HepG2 (cell line): ENCODE results near the gene NUP88. TPM values are rescaled to one million over a fixed set of nuclear protein-coding genes. Genes with fewer than 3 reads are reported as not detected.
A peak's percentile ranks its signal among the peaks of the same experiment; 100 is the strongest.

Source experiments
- AGO1 ChIP-seq: fragments of 200-400 bp; formaldehyde crosslinking; IDR thresholded peaks from 2 replicates; pipeline ENCODE4 v1.6.1; 2017; ENCODE audit warnings: mild to moderate bottlenecking, low read depth, low read length, moderate library complexity; ENCODE audit not compliant: poor library complexity, severe bottlenecking
- AGO2 ChIP-seq: fragments of 200-400 bp; formaldehyde crosslinking; optimal IDR thresholded peaks from 2 replicates; pipeline ENCODE3; 2017; ENCODE audit warnings: mild to moderate bottlenecking, low read depth, low read length, moderate library complexity
- BHLHE40 ChIP-seq: IDR thresholded peaks from 2 replicates; pipeline ENCODE4 v1.6.1; 2011; ENCODE audit warnings: low read length, improper control_type of control experiment
- CREB1 ChIP-seq, 2 experiments: fragments of 450-650 bp in 1 of 2; IDR thresholded peaks; 2 replicates each; pipeline ENCODE4 v1.6.1; 2016 to 2017; ENCODE audit warnings: control low read depth in 1 of 2, mild to moderate bottlenecking in 1 of 2, missing compliant biosample characterization in 1 of 2, missing genetic modification characterization in 1 of 2
- GMEB2 ChIP-seq: IDR thresholded peaks from 2 replicates; pipeline ENCODE4 v1.6.1; 2016; ENCODE audit warnings: missing biosample characterization, missing genetic modification reagents, low read depth
- GZF1 ChIP-seq: sonication (generic); formaldehyde crosslinking; IDR thresholded peaks from 2 replicates; pipeline ENCODE4 v1.5.1; 2020; ENCODE audit warnings: mild to moderate bottlenecking, missing genetic modification reagents
- HOXA3 ChIP-seq: sonication (generic); formaldehyde crosslinking; IDR thresholded peaks from 2 replicates; pipeline ENCODE4 v1.5.0; 2020; ENCODE audit warnings: missing genetic modification reagents
- ISX ChIP-seq: sonication (generic); formaldehyde crosslinking; conservative IDR thresholded peaks from 2 replicates; pipeline ENCODE4 v1.5.0; 2020; ENCODE audit warnings: missing genetic modification reagents
- KAT7 ChIP-seq: IDR thresholded peaks from 2 replicates; pipeline ENCODE4 v1.6.1; 2018; ENCODE audit warnings: borderline replicate concordance, missing compliant biosample characterization
- KMT2B ChIP-seq: IDR thresholded peaks from 2 replicates; pipeline ENCODE4 v1.6.1; 2016; ENCODE audit warnings: missing genetic modification reagents, missing compliant biosample characterization
- LCORL ChIP-seq, 2 experiments: fragments of 450-650 bp in 1 of 2; sonication (generic) in 1 of 2; formaldehyde crosslinking in 1 of 2; IDR thresholded peaks; 2 replicates each; pipeline versions ENCODE4 v1.5.0 to v1.6.1; 2017 to 2020; ENCODE audit warnings: antibody characterized with exemption in 1 of 2, missing genetic modification reagents in 1 of 2
- MBD4 ChIP-seq: IDR thresholded peaks from 2 replicates; pipeline ENCODE4 v1.6.1; 2012; ENCODE audit warnings: low read length, inconsistent platforms, borderline replicate concordance
- MED1 ChIP-seq: sonication (generic); formaldehyde crosslinking; IDR thresholded peaks from 2 replicates; pipeline ENCODE4 v1.4.0; 2020; ENCODE audit warnings: missing genetic modification reagents
- MED13 ChIP-seq: sonication (generic); formaldehyde crosslinking; IDR thresholded peaks from 2 replicates; pipeline ENCODE4 v1.5.0; 2020; ENCODE audit warnings: missing genetic modification reagents
- MTA1 ChIP-seq: sonication (generic); formaldehyde crosslinking; IDR thresholded peaks from 2 replicates; pipeline ENCODE4 v1.4.0; 2020; ENCODE audit warnings: missing genetic modification reagents, mild to moderate bottlenecking, borderline replicate concordance
- MTF2 ChIP-seq: sonication (generic); formaldehyde crosslinking; IDR thresholded peaks from 2 replicates; pipeline ENCODE4 v1.5.0; 2020; ENCODE audit warnings: missing genetic modification reagents, borderline replicate concordance
- NFIB ChIP-seq: sonication (generic); formaldehyde crosslinking; IDR thresholded peaks from 2 replicates; pipeline ENCODE4 v1.9.0; 2021; ENCODE audit warnings: missing genetic modification reagents, mild to moderate bottlenecking, borderline replicate concordance
- NFYC ChIP-seq: IDR thresholded peaks from 2 replicates; pipeline ENCODE4 v1.6.1; 2016; ENCODE audit warnings: missing genetic modification reagents, missing compliant biosample characterization
- RARA ChIP-seq: IDR thresholded peaks from 2 replicates; pipeline ENCODE4 v1.6.1; 2016; ENCODE audit warnings: missing genetic modification reagents, missing compliant biosample characterization
- SMARCE1 ChIP-seq: fragments of 450-650 bp; IDR thresholded peaks from 2 replicates; pipeline ENCODE4 v1.6.1; 2017; ENCODE audit warnings: borderline replicate concordance
- TBX2 ChIP-seq: sonication (generic); formaldehyde crosslinking; IDR thresholded peaks from 2 replicates; pipeline ENCODE4 v1.5.0; 2020; ENCODE audit warnings: missing genetic modification reagents, mild to moderate bottlenecking, borderline replicate concordance
- ZBTB3 ChIP-seq: sonication (generic); formaldehyde crosslinking; IDR thresholded peaks from 2 replicates; pipeline ENCODE4 v1.4.0; 2020; ENCODE audit warnings: low read depth, mild to moderate bottlenecking, moderate library complexity, missing genetic modification reagents, borderline replicate concordance
- ZFP36L2 ChIP-seq: sonication (generic); formaldehyde crosslinking; IDR thresholded peaks from 2 replicates; pipeline ENCODE4 v1.4.0; 2020; ENCODE audit warnings: missing genetic modification reagents
- ZNF652 ChIP-seq: IDR thresholded peaks from 2 replicates; pipeline ENCODE4 v1.6.1; 2016; ENCODE audit warnings: low read depth, borderline replicate concordance
- ZNF749 ChIP-seq: sonication (generic); formaldehyde crosslinking; IDR thresholded peaks from 2 replicates; pipeline ENCODE4 v1.8.0; 2022; ENCODE audit warnings: mild to moderate bottlenecking, missing genetic modification reagents, moderate library complexity, borderline replicate concordance
- ZSCAN30 ChIP-seq: sonication (generic); formaldehyde crosslinking; IDR thresholded peaks from 2 replicates; pipeline ENCODE4 v1.5.0; 2020; ENCODE audit warnings: mild to moderate bottlenecking, missing genetic modification reagents
- polyA plus RNA-seq, 8 experiments: library from polyadenylated mRNA; depleted of rRNA in 3 of 8; stranded (reverse) in 7 of 8; unstranded in 1 of 8; fragments of >200 nt; fragmentation: Illumina TruSeq in 4 of 8; extraction: Trizol in 4 of 8; gene quantifications; 2 replicates each; pipeline versions ENCODE4 v1.2.1 to v1.2.3, GENCODE V29; 2011 to 2016; ENCODE audit warnings: low read depth in 4 of 8, missing spikeins in 1 of 8, mixed read lengths in 1 of 8; ENCODE audit not compliant: insufficient read depth in 1 of 8
- total RNA-seq, 5 experiments: library from RNA; depleted of rRNA; stranded (reverse); fragments of >200 nt; fragmentation: Illumina TruSeq; extraction: Trizol; gene quantifications; 2 replicates each; pipeline ENCODE4 v1.2.3, GENCODE V29; 2016; ENCODE audit warnings: low read depth in 1 of 5
- TF ChIP-seq, protein P1 (sequence below): IDR thresholded peaks from 2 replicates; pipeline ENCODE4 v1.6.1; 2016; ENCODE audit warnings: missing genetic modification reagents, missing compliant biosample characterization
- TF ChIP-seq, protein P2 (sequence below): sonication (generic); formaldehyde crosslinking; conservative IDR thresholded peaks from 2 replicates; pipeline ENCODE4 v1.8.0; 2022; ENCODE audit warnings: missing genetic modification reagents

The NUP88 gene
- total and polyA plus RNA-seq, 2 of the 13 experiments (the other 11 are each of a cell fraction or from before 2014, with no cell fraction given): 48.2 to 130 TPM

DNA sequence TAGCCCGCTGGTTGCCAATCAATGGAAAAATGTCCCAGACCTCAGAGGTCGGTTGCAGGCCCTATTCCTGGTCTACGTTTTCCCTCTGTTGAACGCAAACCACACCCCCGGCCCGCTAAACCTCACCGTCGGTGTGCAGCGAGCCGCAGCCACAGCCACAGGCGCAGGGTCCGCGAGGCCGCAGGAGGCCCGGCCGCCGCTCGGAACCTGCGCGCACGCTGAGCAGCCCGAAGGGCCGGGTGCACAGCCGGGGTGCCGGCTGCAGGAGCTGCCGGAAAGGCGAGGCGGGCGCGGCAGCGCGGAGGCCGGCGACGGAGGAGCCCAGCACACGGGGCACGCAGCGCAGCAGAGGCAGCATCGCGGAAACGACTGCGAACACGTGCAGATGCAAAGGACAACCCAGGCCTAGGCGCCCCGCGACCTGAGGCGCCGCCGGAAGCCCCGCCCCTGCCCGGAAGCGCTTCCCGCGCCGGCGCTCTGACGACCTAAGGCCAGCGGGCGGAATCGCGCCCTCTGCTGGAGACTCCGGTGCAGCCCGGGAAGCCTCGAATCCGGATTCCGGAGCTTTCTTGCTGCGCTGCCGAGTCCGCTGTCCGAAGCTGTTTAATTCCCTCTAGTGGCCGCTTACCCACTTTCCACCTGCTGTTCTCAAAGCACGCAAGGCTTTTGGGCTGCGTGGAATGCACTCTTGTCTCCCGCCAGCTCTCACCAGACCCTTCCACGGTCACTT, 19.4 kb upstream of the NUP88 start, which contains the start of gene C1QBP (continued):
- TF ChIP-seq MED1 (CRISPR knock-in tag) (peak; percentile 69), RARA (CRISPR knock-in tag) (peak; percentile 29; the same call in 1 of the 2 replicates), ZNF749 (CRISPR knock-in tag) (peak; percentile 71; the same call in 1 of the 2 replicates), NFIB (CRISPR knock-in tag) (no peak), BHLHE40 (peak; percentile 75), MTF2 (CRISPR knock-in tag) (peak; percentile 85), MTA1 (CRISPR knock-in tag) (peak; percentile 88; the same call in 1 of the 2 replicates), KAT7 (CRISPR knock-in tag) (peak; percentile 89; the same call in 1 of the 2 replicates), TBX2 (peak; percentile 70; the same call in 1 of the 2 replicates), ZSCAN30 (CRISPR knock-in tag) (peak; percentile 75; the same call in 1 of the 2 replicates), KMT2B (peak; percentile 83; the same call in 1 of the 2 replicates), HOXA3 (CRISPR knock-in tag) (peak; percentile 88), GMEB2 (no peak), MBD4 (no peak), GZF1 (CRISPR knock-in tag) (no peak), LCORL (IDR thresholded peaks at IDR 0.05) (no peak), LCORL (CRISPR knock-in tag; IDR thresholded peaks at IDR 0.05) (peak; percentile 82), AGO2 (peak; percentile 94), MED13 (CRISPR knock-in tag) (no peak), AGO1 (peak; percentile 67), ZBTB3 (CRISPR knock-in tag) (no peak), ZFP36L2 (no peak), NFYC (CRISPR knock-in tag) (peak; percentile 17; the same call in 1 of the 2 replicates), ISX (CRISPR knock-in tag) (peak; percentile 93), SMARCE1 (no peak), ZNF652 (CRISPR knock-in tag) (peak; percentile 35; the same call in 1 of the 2 replicates), CREB1 (IDR thresholded peaks at IDR 0.05) (no peak), CREB1 (CRISPR knock-in tag; IDR thresholded peaks at IDR 0.05) (no peak)
- TF ChIP-seq, protein P1, sequence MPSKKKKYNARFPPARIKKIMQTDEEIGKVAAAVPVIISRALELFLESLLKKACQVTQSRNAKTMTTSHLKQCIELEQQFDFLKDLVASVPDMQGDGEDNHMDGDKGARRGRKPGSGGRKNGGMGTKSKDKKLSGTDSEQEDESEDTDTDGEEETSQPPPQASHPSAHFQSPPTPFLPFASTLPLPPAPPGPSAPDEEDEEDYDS (CRISPR knock-in tag): peak; percentile 54; the same call in 1 of the 2 replicates
- TF ChIP-seq, protein P2, sequence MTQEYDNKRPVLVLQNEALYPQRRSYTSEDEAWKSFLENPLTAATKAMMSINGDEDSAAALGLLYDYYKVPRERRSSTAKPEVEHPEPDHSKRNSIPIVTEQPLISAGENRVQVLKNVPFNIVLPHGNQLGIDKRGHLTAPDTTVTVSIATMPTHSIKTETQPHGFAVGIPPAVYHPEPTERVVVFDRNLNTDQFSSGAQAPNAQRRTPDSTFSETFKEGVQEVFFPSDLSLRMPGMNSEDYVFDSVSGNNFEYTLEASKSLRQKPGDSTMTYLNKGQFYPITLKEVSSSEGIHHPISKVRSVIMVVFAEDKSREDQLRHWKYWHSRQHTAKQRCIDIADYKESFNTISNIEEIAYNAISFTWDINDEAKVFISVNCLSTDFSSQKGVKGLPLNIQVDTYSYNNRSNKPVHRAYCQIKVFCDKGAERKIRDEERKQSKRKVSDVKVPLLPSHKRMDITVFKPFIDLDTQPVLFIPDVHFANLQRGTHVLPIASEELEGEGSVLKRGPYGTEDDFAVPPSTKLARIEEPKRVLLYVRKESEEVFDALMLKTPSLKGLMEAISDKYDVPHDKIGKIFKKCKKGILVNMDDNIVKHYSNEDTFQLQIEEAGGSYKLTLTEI (CRISPR knock-in tag): no peak
